Sigmoid colon (tissue), 3 donors: ENCODE results near the gene SEMA4A.

Source experiments
- POLR2A ChIP-seq, 2 donors: fragments of 450-650 bp; IDR thresholded peaks; one replicate each; pipeline ENCODE4 v1.6.1; 2016; ENCODE audit warnings: antibody characterized with exemption in 2 of 2, mild to moderate bottlenecking in 2 of 2, moderate library complexity in 2 of 2
- TF ChIP-seq, protein P1 (sequence below), 4 experiments: fragments of 450-650 bp in 3 of 4; fragments of 200-600 bp in 1 of 4; IDR thresholded peaks; one replicate each; pipeline ENCODE4 v1.5.1; 2016 to 2019; ENCODE audit warnings: antibody characterized with exemption in 4 of 4, mild to moderate bottlenecking in 3 of 4, moderate library complexity in 2 of 4

DNA sequence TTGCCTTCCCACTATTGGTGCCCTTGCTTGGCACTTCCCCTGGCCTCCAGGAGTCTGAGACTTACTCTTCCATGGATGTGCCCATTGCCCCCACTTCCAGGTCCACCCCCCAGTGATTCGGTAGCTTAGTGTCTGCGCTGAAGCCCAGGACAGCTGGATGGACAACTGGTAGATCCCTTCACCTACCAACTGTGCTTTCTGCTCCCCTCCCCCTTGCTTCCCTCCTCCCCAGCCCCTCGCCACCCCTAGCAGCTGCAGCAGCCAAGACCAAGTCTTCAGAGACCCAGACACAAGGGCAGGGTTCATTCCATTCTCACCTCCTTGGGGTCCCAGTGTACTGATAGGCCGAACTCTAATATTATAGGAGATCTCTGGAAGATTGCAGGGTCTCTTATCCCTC lies 31.9 kb upstream of the SEMA4A start:
- TF ChIP-seq, protein P1, sequence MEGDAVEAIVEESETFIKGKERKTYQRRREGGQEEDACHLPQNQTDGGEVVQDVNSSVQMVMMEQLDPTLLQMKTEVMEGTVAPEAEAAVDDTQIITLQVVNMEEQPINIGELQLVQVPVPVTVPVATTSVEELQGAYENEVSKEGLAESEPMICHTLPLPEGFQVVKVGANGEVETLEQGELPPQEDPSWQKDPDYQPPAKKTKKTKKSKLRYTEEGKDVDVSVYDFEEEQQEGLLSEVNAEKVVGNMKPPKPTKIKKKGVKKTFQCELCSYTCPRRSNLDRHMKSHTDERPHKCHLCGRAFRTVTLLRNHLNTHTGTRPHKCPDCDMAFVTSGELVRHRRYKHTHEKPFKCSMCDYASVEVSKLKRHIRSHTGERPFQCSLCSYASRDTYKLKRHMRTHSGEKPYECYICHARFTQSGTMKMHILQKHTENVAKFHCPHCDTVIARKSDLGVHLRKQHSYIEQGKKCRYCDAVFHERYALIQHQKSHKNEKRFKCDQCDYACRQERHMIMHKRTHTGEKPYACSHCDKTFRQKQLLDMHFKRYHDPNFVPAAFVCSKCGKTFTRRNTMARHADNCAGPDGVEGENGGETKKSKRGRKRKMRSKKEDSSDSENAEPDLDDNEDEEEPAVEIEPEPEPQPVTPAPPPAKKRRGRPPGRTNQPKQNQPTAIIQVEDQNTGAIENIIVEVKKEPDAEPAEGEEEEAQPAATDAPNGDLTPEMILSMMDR (IDR thresholded peaks at IDR 0.05) = no peak
- no peak for TF ChIP-seq POLR2A (IDR thresholded peaks at IDR 0.05)
